Endodermal cell (in vitro differentiated cells): Measurements from ENCODE around the gene KIF21B. TPM values are rescaled to one million over a fixed set of nuclear protein-coding genes. Genes with fewer than 3 reads are reported as not detected.

Source experiments
- DNase-seq: peaks from one replicate; pipeline ENCODE4 v3.0.0-alpha.2; 2017
- H3K27ac ChIP-seq: 2 replicates; pipeline ENCODE4 v1.5.1; 2013; ENCODE audit warnings: mild to moderate bottlenecking, low read depth, low read length, moderate library complexity
- H3K27me3 ChIP-seq: 2 replicates; pipeline ENCODE4 v1.6.1; 2013; ENCODE audit warnings: mild to moderate bottlenecking, low read length, moderate library complexity; ENCODE audit not compliant: insufficient read depth, control insufficient read depth, poor library complexity, severe bottlenecking
- H3K36me3 ChIP-seq: 2 replicates; pipeline ENCODE4 v1.7.0; 2013; ENCODE audit warnings: mild to moderate bottlenecking, low read length, moderate library complexity; ENCODE audit not compliant: control insufficient read depth, insufficient read depth
- H3K4me1 ChIP-seq: one replicate; pipeline ENCODE4 v1.7.0; 2013; ENCODE audit warnings: low read length; ENCODE audit not compliant: control insufficient read depth, insufficient read depth
- H3K4me3 ChIP-seq: 2 replicates; pipeline ENCODE4 v1.5.1; 2013; ENCODE audit warnings: mild to moderate bottlenecking, low read length, moderate library complexity
- H3K9ac ChIP-seq: 2 replicates; pipeline ENCODE4 v1.6.1; 2013; ENCODE audit warnings: mild to moderate bottlenecking, low read length, moderate library complexity; ENCODE audit not compliant: poor library complexity, severe bottlenecking; ENCODE audit errors: extremely low read depth
- H3K9me3 ChIP-seq: 2 replicates; pipeline ENCODE4 v1.6.1; 2013; ENCODE audit warnings: mild to moderate bottlenecking, low read length, moderate library complexity; ENCODE audit not compliant: control insufficient read depth
- H3K27ac Mint-ChIP-seq: 2 replicates; pipeline ENCODE4 v1.8.0; 2020; ENCODE audit warnings: mixed read lengths
- H3K27me3 Mint-ChIP-seq: 2 replicates; pipeline ENCODE4 v1.8.0; 2021; ENCODE audit warnings: mild to moderate bottlenecking, mixed read lengths; ENCODE audit not compliant: insufficient read depth
- H3K36me3 Mint-ChIP-seq: 2 replicates; pipeline ENCODE4 v1.8.0; 2020; ENCODE audit warnings: low read depth, mixed read lengths
- H3K4me1 Mint-ChIP-seq: 2 replicates; pipeline ENCODE4 v1.8.0; 2020; ENCODE audit warnings: mixed read lengths
- H3K4me3 Mint-ChIP-seq: 2 replicates; pipeline ENCODE4 v1.8.0; 2020; ENCODE audit warnings: mild to moderate bottlenecking, moderate library complexity, mixed read lengths
- H3K9me3 Mint-ChIP-seq: 2 replicates; pipeline ENCODE4 v1.8.0; 2020; ENCODE audit warnings: mild to moderate bottlenecking, mixed read lengths
- WGBS, 2 experiments: methylation state at CpG; one replicate each; pipeline versions ENCODE4 v1.1.5 to v1.1.7; 2013; ENCODE audit warnings: missing lambda C conversion rate in 2 of 2, mixed read lengths in 1 of 2; ENCODE audit not compliant: insufficient coverage in 1 of 2, insufficient read length in 1 of 2; 5-methylcytosine and 5-hydroxymethylcytosine counted together
- total RNA-seq, 2 donors: library from RNA; stranded (reverse); fragmentation: NEBNext Ultra II Directional in 1 of 2; extraction: Animal tissue kit (Norgen Biotek cat#: 25700) in 1 of 2; gene quantifications; 2 replicates in 1 of 2; 3 replicates in 1 of 2; pipeline ENCODE4 v1.2.1, GENCODE V29; 2021
- TF ChIP-seq, protein P1 (sequence below): fragments of 200-600 bp; sonication (generic); conservative IDR thresholded peaks from 2 replicates; pipeline ENCODE4 v1.5.0; 2021; ENCODE audit warnings: antibody characterized with exemption, mild to moderate bottlenecking

Gene KIF21B
- total RNA-seq, 2 donors from 2014 or later, result 8.8 to 14.7 TPM

DNA sequence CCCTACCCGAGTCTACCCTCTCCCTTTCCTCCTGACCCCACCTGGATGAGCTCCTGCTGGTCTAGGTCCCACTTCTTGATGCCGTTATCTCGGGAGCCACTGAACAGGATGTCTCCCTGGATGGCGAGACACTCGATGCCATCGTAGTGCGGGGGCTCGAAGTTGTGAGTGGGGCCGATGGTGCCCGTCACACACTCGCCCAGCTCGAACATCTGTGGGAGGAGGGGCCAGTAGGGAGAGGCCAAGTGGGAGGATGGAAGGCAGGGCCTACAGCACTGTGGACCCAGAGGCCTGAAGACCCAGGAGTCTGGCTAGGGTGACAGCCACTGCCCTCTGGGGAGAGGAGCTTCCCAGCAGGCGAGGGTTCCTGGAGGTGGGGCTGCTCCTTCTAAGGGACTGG lies 48.1 kb downstream of the KIF21B start:
- no peak for DNase-seq
- Histone ChIP-seq H3K27me3 (no peaks in the 10 kb centered on the region), H3K4me1 (no peaks in the 10 kb centered on the region), H3K27ac (no peak overlapping the region), H3K36me3 (no peaks in the 10 kb centered on the region), H3K9me3 (peaks cover 9% of the 10 kb centered on the region), H3K9ac (no peak overlapping the region), H3K4me3 (no peak overlapping the region)
- no peaks in the 10 kb centered on the region for H3K4me1 Mint-ChIP-seq
- peaks cover 13% of the 10 kb centered on the region for H3K36me3 Mint-ChIP-seq
- H3K27me3 Mint-ChIP-seq, result no peaks in the 10 kb centered on the region
- H3K9me3 Mint-ChIP-seq, result peaks cover 9% of the 10 kb centered on the region
- H3K4me3 Mint-ChIP-seq, result no peak overlapping the region
- WGBS, 2 experiments, result 94 to 98% methylated on average over 9 to 13 of the region's 13 CpGs
- TF ChIP-seq, protein P1, sequence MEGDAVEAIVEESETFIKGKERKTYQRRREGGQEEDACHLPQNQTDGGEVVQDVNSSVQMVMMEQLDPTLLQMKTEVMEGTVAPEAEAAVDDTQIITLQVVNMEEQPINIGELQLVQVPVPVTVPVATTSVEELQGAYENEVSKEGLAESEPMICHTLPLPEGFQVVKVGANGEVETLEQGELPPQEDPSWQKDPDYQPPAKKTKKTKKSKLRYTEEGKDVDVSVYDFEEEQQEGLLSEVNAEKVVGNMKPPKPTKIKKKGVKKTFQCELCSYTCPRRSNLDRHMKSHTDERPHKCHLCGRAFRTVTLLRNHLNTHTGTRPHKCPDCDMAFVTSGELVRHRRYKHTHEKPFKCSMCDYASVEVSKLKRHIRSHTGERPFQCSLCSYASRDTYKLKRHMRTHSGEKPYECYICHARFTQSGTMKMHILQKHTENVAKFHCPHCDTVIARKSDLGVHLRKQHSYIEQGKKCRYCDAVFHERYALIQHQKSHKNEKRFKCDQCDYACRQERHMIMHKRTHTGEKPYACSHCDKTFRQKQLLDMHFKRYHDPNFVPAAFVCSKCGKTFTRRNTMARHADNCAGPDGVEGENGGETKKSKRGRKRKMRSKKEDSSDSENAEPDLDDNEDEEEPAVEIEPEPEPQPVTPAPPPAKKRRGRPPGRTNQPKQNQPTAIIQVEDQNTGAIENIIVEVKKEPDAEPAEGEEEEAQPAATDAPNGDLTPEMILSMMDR, result no peak
- H3K27ac Mint-ChIP-seq, result no peak overlapping the region

GRCh38 chr1:200974711-200975110 lies 48.8 kb downstream of the KIF21B start:
- Mint-ChIP-seq H3K27ac (no peak overlapping the region), H3K4me3 (no peak overlapping the region), H3K4me1 (no peaks in the 10 kb centered on the region), H3K9me3 (peaks cover 1% of the 10 kb centered on the region), H3K36me3 (peaks cover 5% of the 10 kb centered on the region), H3K27me3 (no peaks in the 10 kb centered on the region)
- H3K27ac ChIP-seq, result no peak overlapping the region
- H3K4me1 ChIP-seq, result no peaks in the 10 kb centered on the region
- peaks cover 2% of the 10 kb centered on the region for H3K9me3 ChIP-seq
- H3K27me3 ChIP-seq, result no peaks in the 10 kb centered on the region
- TF ChIP-seq, protein P1, result no peak
- H3K36me3 ChIP-seq, result no peaks in the 10 kb centered on the region
- H3K4me3 ChIP-seq, result no peak overlapping the region
- no peak overlapping the region for H3K9ac ChIP-seq
- DNase-seq, result no peak
- 88 to 92% methylated on average over 11 to 12 of the region's 12 CpGs for WGBS, 2 experiments

GRCh38 chr1:200973937-200974657 lies 49.4 kb downstream of the KIF21B start:
- H3K9me3 Mint-ChIP-seq, result no peaks in the 10 kb centered on the region
- Histone ChIP-seq H3K27ac (no peak overlapping the region), H3K27me3 (no peaks in the 10 kb centered on the region), H3K9me3 (no peaks in the 10 kb centered on the region), H3K4me1 (no peaks in the 10 kb centered on the region), H3K4me3 (no peak overlapping the region), H3K36me3 (no peaks in the 10 kb centered on the region), H3K9ac (no peak overlapping the region)
- TF ChIP-seq, protein P1, result no peak
- H3K36me3 Mint-ChIP-seq, result peaks cover 4% of the 10 kb centered on the region
- H3K4me1 Mint-ChIP-seq, result no peaks in the 10 kb centered on the region
- no peak for DNase-seq
- no peak overlapping the region for H3K4me3 Mint-ChIP-seq
- H3K27me3 Mint-ChIP-seq, result no peaks in the 10 kb centered on the region
- WGBS, 2 experiments, result 86 to 89% methylated on average over 6 to 19 of the region's 19 CpGs
- no peak overlapping the region for H3K27ac Mint-ChIP-seq
